Measurements from ENCODE around the gene MTARC1.

Gene MTARC1

GRCh38 chr1:220828179-220828490 is 41.4 kb downstream of the MTARC1 start:
- Histone ChIP-seq H3K27ac (ENCODE audit: low read depth, low read length) (no peak overlapping the region), H2BK120ac (ENCODE audit: low read depth, low read length) (no peak overlapping the region), H3K27me3 (ENCODE audit: insufficient read depth, low read length, poor library complexity) (no peaks in the 10 kb centered on the region), H3K4me2 (ENCODE audit: low read length) (no peak overlapping the region), H2BK5ac (ENCODE audit: low read length) (no peak overlapping the region), H3K23ac (ENCODE audit: low read length) (no peak overlapping the region), H3K4me1 (ENCODE audit: control insufficient read depth, low read depth, low read length) (no peaks in the 10 kb centered on the region), H3K79me2 (ENCODE audit: control insufficient read depth, insufficient read depth, low read length) (no peaks in the 10 kb centered on the region), H3K4ac (ENCODE audit: low read depth, low read length) (no peak overlapping the region), H3K56ac (ENCODE audit: low read length) (no peak overlapping the region), H4K8ac (ENCODE audit: low read depth, low read length) (no peak overlapping the region), H3K18ac (ENCODE audit: low read length) (no peak overlapping the region), H3K36me3 (ENCODE audit: control insufficient read depth, insufficient read depth, low read length) (no peaks in the 10 kb centered on the region), H4K5ac (ENCODE audit: low read length) (no peak overlapping the region), H2AK5ac (ENCODE audit: low read length) (no peak overlapping the region), H2BK15ac (replicated peaks; ENCODE audit: low read depth) (no peak overlapping the region), H3K4me3 (ENCODE audit: low read length) (no peak overlapping the region), H3K9ac (ENCODE audit: low read length) (no peak overlapping the region), H3K79me1 (ENCODE audit: low read length) (no peaks in the 10 kb centered on the region)
- peak; percentile 37 for DNase-seq
- WGBS (ENCODE audit: extremely low coverage, insufficient coverage, low lambda C conversion rate): no CpG with 5 or more reads among the region's 4 CpGs

GRCh38 chr1:220828950-220829586 is 42.4 kb downstream of the MTARC1 start:
- H2BK120ac ChIP-seq (ENCODE audit: low read depth, low read length): no peak overlapping the region
- H4K8ac ChIP-seq (ENCODE audit: low read depth, low read length): no peak overlapping the region
- no peaks in the 10 kb centered on the region for H3K79me1 ChIP-seq (ENCODE audit: low read length)
- no peak overlapping the region for H3K56ac ChIP-seq (ENCODE audit: low read length)
- H2BK5ac ChIP-seq (ENCODE audit: low read length): no peak overlapping the region
- no peak overlapping the region for H3K9ac ChIP-seq (ENCODE audit: low read length)
- H3K79me2 ChIP-seq (ENCODE audit: control insufficient read depth, insufficient read depth, low read length): no peaks in the 10 kb centered on the region
- H3K4me3 ChIP-seq (ENCODE audit: low read length): no peak overlapping the region
- H3K27me3 ChIP-seq (ENCODE audit: insufficient read depth, low read length, poor library complexity): no peaks in the 10 kb centered on the region
- no CpG with 5 or more reads among the region's 4 CpGs for WGBS (ENCODE audit: extremely low coverage, insufficient coverage, low lambda C conversion rate)
- H3K23ac ChIP-seq (ENCODE audit: low read length): no peak overlapping the region
- no peak overlapping the region for H3K4me2 ChIP-seq (ENCODE audit: low read length)
- H3K4ac ChIP-seq (ENCODE audit: low read depth, low read length): no peak overlapping the region
- H3K18ac ChIP-seq (ENCODE audit: low read length): no peak overlapping the region
- H2AK5ac ChIP-seq (ENCODE audit: low read length): no peak overlapping the region
- H3K27ac ChIP-seq (ENCODE audit: low read depth, low read length): no peak overlapping the region
- no peak for DNase-seq
- no peaks in the 10 kb centered on the region for H3K36me3 ChIP-seq (ENCODE audit: control insufficient read depth, insufficient read depth, low read length)
- H2BK15ac ChIP-seq (replicated peaks; ENCODE audit: low read depth): no peak overlapping the region
- no peaks in the 10 kb centered on the region for H3K4me1 ChIP-seq (ENCODE audit: control insufficient read depth, low read depth, low read length)
- no peak overlapping the region for H4K5ac ChIP-seq (ENCODE audit: low read length)

GRCh38 chr1:220833436-220833835 is 46.7 kb downstream of the MTARC1 start:
- Histone ChIP-seq H2AK5ac (ENCODE audit: low read length) (no peak overlapping the region), H4K8ac (ENCODE audit: low read depth, low read length) (no peak overlapping the region), H3K23ac (ENCODE audit: low read length) (no peak overlapping the region), H3K27me3 (ENCODE audit: insufficient read depth, low read length, poor library complexity) (no peaks in the 10 kb centered on the region), H3K56ac (ENCODE audit: low read length) (no peak overlapping the region), H3K18ac (ENCODE audit: low read length) (no peak overlapping the region), H3K36me3 (ENCODE audit: control insufficient read depth, insufficient read depth, low read length) (no peaks in the 10 kb centered on the region), H3K4me1 (ENCODE audit: control insufficient read depth, low read depth, low read length) (no peaks in the 10 kb centered on the region), H2BK5ac (ENCODE audit: low read length) (no peak overlapping the region), H3K4me2 (ENCODE audit: low read length) (no peak overlapping the region), H3K4ac (ENCODE audit: low read depth, low read length) (no peak overlapping the region), H4K5ac (ENCODE audit: low read length) (no peak overlapping the region), H2BK120ac (ENCODE audit: low read depth, low read length) (no peak overlapping the region), H3K27ac (ENCODE audit: low read depth, low read length) (no peak overlapping the region), H3K79me1 (ENCODE audit: low read length) (no peaks in the 10 kb centered on the region), H3K79me2 (ENCODE audit: control insufficient read depth, insufficient read depth, low read length) (no peaks in the 10 kb centered on the region), H3K4me3 (ENCODE audit: low read length) (no peak overlapping the region), H3K9ac (ENCODE audit: low read length) (no peak overlapping the region), H2BK15ac (replicated peaks; ENCODE audit: low read depth) (no peak overlapping the region)
- no peak for DNase-seq
- no CpG with 5 or more reads among the region's 2 CpGs for WGBS (ENCODE audit: extremely low coverage, insufficient coverage, low lambda C conversion rate)

- Histone ChIP-seq H3K79me2 (ENCODE audit: control insufficient read depth, insufficient read depth, low read length) (no peaks in the 10 kb centered on the region), H3K56ac (ENCODE audit: low read length) (no peak overlapping the region), H3K4me3 (ENCODE audit: low read length) (no peak overlapping the region), H3K4me1 (ENCODE audit: control insufficient read depth, low read depth, low read length) (no peaks in the 10 kb centered on the region), H2BK120ac (ENCODE audit: low read depth, low read length) (no peak overlapping the region), H3K79me1 (ENCODE audit: low read length) (no peaks in the 10 kb centered on the region), H3K4me2 (ENCODE audit: low read length) (no peak overlapping the region), H3K27ac (ENCODE audit: low read depth, low read length) (no peak overlapping the region), H3K36me3 (ENCODE audit: control insufficient read depth, insufficient read depth, low read length) (no peaks in the 10 kb centered on the region), H2BK5ac (ENCODE audit: low read length) (no peak overlapping the region), H2BK15ac (replicated peaks; ENCODE audit: low read depth) (no peak overlapping the region), H2AK5ac (ENCODE audit: low read length) (no peak overlapping the region), H3K4ac (ENCODE audit: low read depth, low read length) (no peak overlapping the region), H3K18ac (ENCODE audit: low read length) (no peak overlapping the region), H3K9ac (ENCODE audit: low read length) (no peak overlapping the region), H4K5ac (ENCODE audit: low read length) (no peak overlapping the region), H3K27me3 (ENCODE audit: insufficient read depth, low read length, poor library complexity) (no peaks in the 10 kb centered on the region), H4K8ac (ENCODE audit: low read depth, low read length) (no peak overlapping the region), H3K23ac (ENCODE audit: low read length) (no peak overlapping the region)
- DNase-seq: no peak
- no CpG with 5 or more reads among the region's 4 CpGs for WGBS (ENCODE audit: extremely low coverage, insufficient coverage, low lambda C conversion rate)
Measured at GRCh38 chr1:220834155-220834870, 47.6 kb downstream of the MTARC1 start.
